HL-60 (cell line): Measurements from ENCODE around the gene RCC1.
"Not testable (repeated sequence)": the region's sequence is repeated elsewhere in the genome, so short reads cannot be mapped to it uniquely, and the experiment has no call there.

Experiments used
- CTCF ChIP-seq: IDR thresholded peaks from one replicate; pipeline ENCODE4 v1.5.1; 2011; ENCODE audit warnings: low read length, control low read depth, inconsistent platforms; ENCODE audit not compliant: insufficient read depth
- GABPA ChIP-seq: IDR thresholded peaks from 2 replicates; pipeline ENCODE4 v1.6.1; 2012; ENCODE audit warnings: low read depth
- POLR2AphosphoS5 ChIP-seq: IDR thresholded peaks from 2 replicates; pipeline ENCODE4 v1.6.1; 2012; ENCODE audit warnings: low read depth
- REST ChIP-seq: IDR thresholded peaks from 2 replicates; pipeline ENCODE4 v1.6.1; 2012; ENCODE audit warnings: low read depth; ENCODE audit not compliant: insufficient replicate concordance
- SPI1 ChIP-seq: IDR thresholded peaks from 2 replicates; pipeline ENCODE4 v1.6.1; 2012; ENCODE audit warnings: low read depth, mild to moderate bottlenecking, borderline replicate concordance

- not testable (repeated sequence) for TF ChIP-seq CTCF, REST, POLR2AphosphoS5, GABPA, SPI1
Measured at GRCh38 chr1:28586585-28587391, 80.9 kb downstream of the RCC1 start.
